Nephron progenitor cell (in vitro differentiated cells): ENCODE measurements around the gene PDE6B.
"Not testable (repeated sequence)": the region's sequence is repeated elsewhere in the genome, so short reads cannot be mapped to it uniquely, and the experiment has no call there.

ENCODE experiments used
- DNase-seq: peaks from one replicate; pipeline ENCODE4 v3.0.0; 2021
- H3K27ac Mint-ChIP-seq: 2 replicates; pipeline ENCODE4 v1.8.0; 2021; ENCODE audit warnings: mild to moderate bottlenecking, moderate library complexity, mixed read lengths
- H3K27me3 Mint-ChIP-seq: 2 replicates; pipeline ENCODE4 v1.8.0; 2021; ENCODE audit warnings: mild to moderate bottlenecking, low read depth, mixed read lengths; ENCODE audit not compliant: poor library complexity
- H3K36me3 Mint-ChIP-seq: 2 replicates; pipeline ENCODE4 v1.8.0; 2021; ENCODE audit warnings: low read depth, mixed read lengths
- H3K4me1 Mint-ChIP-seq: 2 replicates; pipeline ENCODE4 v1.8.0; 2021; ENCODE audit warnings: mixed read lengths
- H3K4me3 Mint-ChIP-seq: 2 replicates; pipeline ENCODE4 v1.8.0; 2021; ENCODE audit warnings: mild to moderate bottlenecking, moderate library complexity, mixed read lengths
- H3K9me3 Mint-ChIP-seq: 2 replicates; pipeline ENCODE4 v1.8.0; 2021; ENCODE audit warnings: mild to moderate bottlenecking, moderate library complexity, mixed read lengths
- CTCF ChIP-seq: fragments of 200-600 bp; sonication (generic); IDR thresholded peaks from 2 replicates; pipeline ENCODE4 v1.5.0; 2021; ENCODE audit warnings: antibody characterized with exemption

PDE6B gene

GRCh38 chr4:705278-706082 is 80.1 kb downstream of the PDE6B start, which contains the start of gene PCGF3:
Gene PCGF3, plus strand, starts transcription at chr4:705832. Its CDS starts 27,849 bp downstream, at chr4:733681.
- peaks cover 22% of the 10 kb centered on the region for H3K36me3 Mint-ChIP-seq
- TF ChIP-seq CTCF = no peak
- peak; percentile 100 for DNase-seq
- peaks cover 27% of the 10 kb centered on the region for H3K4me1 Mint-ChIP-seq
- peak within 1 kb of the TSS; percentile 62 for H3K4me3 Mint-ChIP-seq
- peaks cover 20% of the 10 kb centered on the region for H3K9me3 Mint-ChIP-seq
- H3K27ac Mint-ChIP-seq = no peak within 1 kb of the TSS
- peaks cover 13% of the 10 kb centered on the region for H3K27me3 Mint-ChIP-seq

DNA sequence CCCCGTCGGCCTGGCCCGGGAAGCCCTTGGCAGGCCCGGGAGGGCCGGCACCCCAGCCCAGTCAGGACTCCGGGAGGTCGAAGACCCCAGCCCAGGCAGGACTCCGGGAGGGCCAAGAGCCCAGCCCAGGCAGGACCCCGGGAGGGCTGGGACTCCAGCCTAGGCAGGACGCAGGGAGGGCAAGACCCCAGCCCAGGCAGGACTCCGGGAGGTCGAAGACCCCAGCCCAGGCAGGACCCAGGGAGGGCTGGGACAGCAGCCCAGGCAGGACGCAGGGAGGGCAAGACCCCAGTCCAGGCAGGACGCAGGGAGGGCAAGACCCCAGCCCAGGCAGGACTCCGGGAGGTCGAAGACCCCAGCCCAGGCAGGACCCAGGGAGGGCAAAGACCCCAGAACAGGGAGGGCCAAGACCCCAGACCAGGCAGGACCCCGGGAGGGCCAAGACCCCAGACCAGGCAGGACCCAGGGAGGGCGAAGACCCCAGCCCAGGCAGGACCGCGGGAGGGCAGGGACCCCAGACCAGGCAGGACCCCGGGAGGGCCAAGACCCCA is 80.8 kb downstream of the PDE6B start:
- Mint-ChIP-seq H3K4me3 (peak overlapping the region; percentile 62), H3K36me3 (peaks cover 28% of the 10 kb centered on the region), H3K4me1 (peaks cover 25% of the 10 kb centered on the region), H3K9me3 (peaks cover 23% of the 10 kb centered on the region)
- not testable (repeated sequence) for H3K27me3 Mint-ChIP-seq, DNase-seq, H3K27ac Mint-ChIP-seq

GRCh38 chr4:706834-707598 is 81.6 kb downstream of the PDE6B start:
- Mint-ChIP-seq H3K9me3 (peaks cover 23% of the 10 kb centered on the region), H3K27ac (no peak overlapping the region), H3K4me1 (peaks cover 25% of the 10 kb centered on the region), H3K27me3 (peaks cover 5% of the 10 kb centered on the region), H3K4me3 (peak overlapping the region; percentile 55), H3K36me3 (peaks cover 32% of the 10 kb centered on the region)
- no peak for DNase-seq
- TF ChIP-seq CTCF = no peak

GRCh38 chr4:707929-708630 is 82.7 kb downstream of the PDE6B start:
- TF ChIP-seq CTCF = no peak
- peaks cover 23% of the 10 kb centered on the region for H3K9me3 Mint-ChIP-seq
- no peak overlapping the region for H3K27ac Mint-ChIP-seq
- peaks cover 25% of the 10 kb centered on the region for H3K4me1 Mint-ChIP-seq
- DNase-seq = no peak
- H3K36me3 Mint-ChIP-seq = peaks cover 36% of the 10 kb centered on the region
- no peaks in the 10 kb centered on the region for H3K27me3 Mint-ChIP-seq
- peak overlapping the region; percentile 50 for H3K4me3 Mint-ChIP-seq

DNA sequence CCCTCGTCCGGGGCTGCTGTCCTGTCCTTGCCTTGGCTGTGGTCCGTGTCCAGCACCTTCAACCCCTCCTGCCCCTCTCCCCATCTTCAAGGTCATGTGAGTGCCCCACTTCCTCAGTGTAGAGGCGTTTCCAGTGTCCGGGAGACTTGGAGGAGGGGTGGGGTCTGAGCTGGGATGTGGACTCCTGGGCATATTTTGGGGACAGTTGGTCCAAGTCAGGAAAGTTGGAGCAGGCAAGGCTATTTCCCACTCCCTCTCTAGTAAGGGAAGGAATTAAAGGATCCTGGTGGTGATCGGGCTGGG is 83.2 kb downstream of the PDE6B start:
- Mint-ChIP-seq H3K4me1 (peaks cover 25% of the 10 kb centered on the region), H3K36me3 (peaks cover 36% of the 10 kb centered on the region), H3K4me3 (peak overlapping the region; percentile 67), H3K27ac (no peak overlapping the region), H3K27me3 (no peaks in the 10 kb centered on the region), H3K9me3 (peaks cover 23% of the 10 kb centered on the region)
- TF ChIP-seq CTCF = no peak
- no peak for DNase-seq

GRCh38 chr4:709348-709747 is 84.0 kb downstream of the PDE6B start:
- peaks cover 40% of the 10 kb centered on the region for H3K36me3 Mint-ChIP-seq
- peaks cover 25% of the 10 kb centered on the region for H3K4me1 Mint-ChIP-seq
- peaks cover 23% of the 10 kb centered on the region for H3K9me3 Mint-ChIP-seq
- H3K27me3 Mint-ChIP-seq = no peaks in the 10 kb centered on the region
- DNase-seq = no peak
- H3K4me3 Mint-ChIP-seq = peak overlapping the region; percentile 52
- peak overlapping the region; percentile 58 for H3K27ac Mint-ChIP-seq
- TF ChIP-seq CTCF = no peak
